ENCODE results near the gene HOXC10. TPM values are rescaled to one million over a fixed set of nuclear protein-coding genes. Genes with fewer than 3 reads are reported as not detected.

HOXC10 gene
- total RNA-seq, 2 donors from 2014 or later: not detected

- Mint-ChIP-seq H3K4me3 (peak overlapping the region in 1 of 2 donors; percentile 8), H3K9me3 (no peaks in the 10 kb centered on the region), H3K4me1 (ENCODE audit: low read depth) (peaks cover 40% of the 10 kb centered on the region), H3K27me3 (ENCODE audit: low read depth) (peaks cover 90% of the 10 kb centered on the region), H3K36me3 (ENCODE audit: insufficient read depth in 2 of 2) (no peaks in the 10 kb centered on the region), H3K27ac (peak overlapping the region; percentile 45)
- DNase-seq (no peak), ATAC-seq (replicated peaks in 1 of 2) (no peak)
These were observed 30.9 kb upstream of the HOXC10 start for GRCh38 chr12:53953831-53954693.

GRCh38 chr12:53954694-53955035 lies 30.3 kb upstream of the HOXC10 start, which contains the start of gene HOXC12:
Gene HOXC12, plus strand, starts transcription at chr12:53954903. Its CDS starts 27 bp downstream, at chr12:53954930.
- ATAC-seq (replicated peaks in 1 of 2): no peak
- H3K9me3 Mint-ChIP-seq: no peaks in the 10 kb centered on the region
- peaks cover 91% of the 10 kb centered on the region for H3K27me3 Mint-ChIP-seq (ENCODE audit: low read depth)
- peak within 1 kb of the TSS in 1 of 2 donors; percentile 8 for H3K4me3 Mint-ChIP-seq
- H3K36me3 Mint-ChIP-seq (ENCODE audit: insufficient read depth in 2 of 2): no peaks in the 10 kb centered on the region
- peak within 1 kb of the TSS; percentile 45 for H3K27ac Mint-ChIP-seq
- H3K4me1 Mint-ChIP-seq (ENCODE audit: low read depth): peaks cover 42% of the 10 kb centered on the region
- no peak for DNase-seq

GRCh38 chr12:53955036-53955775 lies 29.7 kb upstream of the HOXC10 start:
- no peak for DNase-seq
- no peaks in the 10 kb centered on the region for H3K9me3 Mint-ChIP-seq
- H3K27me3 Mint-ChIP-seq (ENCODE audit: low read depth): peaks cover 93% of the 10 kb centered on the region
- no peak overlapping the region for H3K27ac Mint-ChIP-seq
- no peaks in the 10 kb centered on the region for H3K36me3 Mint-ChIP-seq (ENCODE audit: insufficient read depth in 2 of 2)
- peaks cover 48% of the 10 kb centered on the region for H3K4me1 Mint-ChIP-seq (ENCODE audit: low read depth)
- H3K4me3 Mint-ChIP-seq: no peak overlapping the region
- no peak for ATAC-seq (replicated peaks in 1 of 2)

- peak overlapping the region in 1 of 2 donors; percentile 15 for H3K4me3 Mint-ChIP-seq
These were observed 29.1 kb upstream of the HOXC10 start for GRCh38 chr12:53955776-53956250.

DNA sequence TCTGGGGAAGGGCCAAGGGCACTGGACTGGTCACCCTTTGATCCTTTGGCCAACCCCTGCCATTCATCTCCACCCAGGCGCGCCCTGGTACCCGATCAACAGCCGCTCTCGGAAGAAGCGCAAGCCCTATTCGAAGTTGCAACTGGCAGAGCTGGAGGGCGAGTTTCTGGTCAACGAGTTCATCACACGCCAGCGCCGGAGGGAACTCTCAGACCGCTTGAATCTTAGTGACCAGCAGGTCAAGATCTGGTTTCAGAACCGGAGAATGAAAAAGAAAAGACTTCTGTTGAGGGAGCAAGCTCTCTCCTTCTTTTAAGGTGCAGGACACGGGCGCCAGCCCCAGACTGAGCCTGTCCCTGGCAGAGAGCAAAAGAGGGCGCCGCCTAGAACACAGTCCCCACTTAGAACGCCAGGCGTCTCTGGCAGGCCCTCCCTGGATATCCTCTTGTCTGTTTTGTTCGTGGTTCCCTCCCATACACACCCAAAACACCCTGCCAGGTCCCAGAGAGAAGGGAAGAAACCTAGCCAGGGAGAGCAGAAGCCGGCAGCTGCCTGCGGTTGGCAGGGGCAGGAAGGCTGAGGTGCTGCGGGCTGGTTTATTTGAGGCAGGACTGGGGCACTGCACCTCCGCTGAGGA lies 28.6 kb upstream of the HOXC10 start:
- DNase-seq: no peak
- Mint-ChIP-seq H3K9me3 (no peaks in the 10 kb centered on the region), H3K27ac (peak overlapping the region; percentile 48), H3K4me3 (peak overlapping the region in 1 of 2 donors; percentile 15), H3K27me3 (ENCODE audit: low read depth) (peaks cover 88% of the 10 kb centered on the region), H3K4me1 (ENCODE audit: low read depth) (peaks cover 48% of the 10 kb centered on the region), H3K36me3 (ENCODE audit: insufficient read depth in 2 of 2) (no peaks in the 10 kb centered on the region)
- ATAC-seq (replicated peaks in 1 of 2): peak in 1 of 2 donors; percentile 64

More at GRCh38 chr12:53955776-53956250, 29.1 kb upstream of the HOXC10 start:
- H3K27me3 Mint-ChIP-seq (ENCODE audit: low read depth): peaks cover 93% of the 10 kb centered on the region
- DNase-seq (no peak), ATAC-seq (replicated peaks in 1 of 2) (no peak)
- H3K36me3 Mint-ChIP-seq (ENCODE audit: insufficient read depth in 2 of 2): no peaks in the 10 kb centered on the region
- H3K27ac Mint-ChIP-seq: peak overlapping the region; percentile 14
- H3K4me1 Mint-ChIP-seq (ENCODE audit: low read depth): peaks cover 51% of the 10 kb centered on the region
- no peaks in the 10 kb centered on the region for H3K9me3 Mint-ChIP-seq

DNA sequence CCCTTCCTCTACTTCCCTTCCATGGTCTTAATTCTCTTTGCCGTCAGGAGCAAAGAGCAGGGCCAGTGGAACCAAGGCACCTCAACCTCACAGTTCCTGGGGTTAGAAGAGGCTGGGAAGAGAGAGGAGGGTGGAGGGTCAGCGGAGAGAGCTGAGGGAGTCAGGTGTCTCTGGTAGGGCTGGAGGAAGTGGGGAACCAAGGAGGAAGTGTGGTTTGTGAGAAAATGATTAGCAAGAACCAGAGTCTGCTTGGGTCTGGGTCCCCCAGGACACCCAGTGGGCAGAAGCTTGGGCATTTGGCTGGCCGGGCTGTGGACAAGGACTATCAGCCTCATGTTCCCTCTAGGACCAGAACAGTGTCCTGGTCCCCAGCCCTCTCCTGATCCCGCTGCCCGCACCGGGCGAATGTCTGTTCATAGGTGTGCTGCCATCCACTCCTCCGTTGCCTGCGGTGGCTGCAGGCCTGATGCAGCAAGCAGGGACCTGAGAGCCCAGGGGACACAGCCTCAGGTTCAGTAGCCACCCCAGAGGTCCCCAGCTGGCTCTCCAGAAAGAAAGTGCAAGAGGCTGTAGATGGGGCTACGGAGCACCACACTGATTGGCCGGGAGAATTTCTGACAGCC lies 27.9 kb upstream of the HOXC10 start:
- Mint-ChIP-seq H3K27ac (no peak overlapping the region), H3K36me3 (ENCODE audit: insufficient read depth in 2 of 2) (no peaks in the 10 kb centered on the region), H3K9me3 (no peaks in the 10 kb centered on the region), H3K27me3 (ENCODE audit: low read depth) (peaks cover 87% of the 10 kb centered on the region), H3K4me1 (ENCODE audit: low read depth) (peaks cover 41% of the 10 kb centered on the region), H3K4me3 (no peak overlapping the region)
- ATAC-seq (replicated peaks in 1 of 2): peak in 1 of 2 donors; percentile 20
- DNase-seq: no peak

DNA sequence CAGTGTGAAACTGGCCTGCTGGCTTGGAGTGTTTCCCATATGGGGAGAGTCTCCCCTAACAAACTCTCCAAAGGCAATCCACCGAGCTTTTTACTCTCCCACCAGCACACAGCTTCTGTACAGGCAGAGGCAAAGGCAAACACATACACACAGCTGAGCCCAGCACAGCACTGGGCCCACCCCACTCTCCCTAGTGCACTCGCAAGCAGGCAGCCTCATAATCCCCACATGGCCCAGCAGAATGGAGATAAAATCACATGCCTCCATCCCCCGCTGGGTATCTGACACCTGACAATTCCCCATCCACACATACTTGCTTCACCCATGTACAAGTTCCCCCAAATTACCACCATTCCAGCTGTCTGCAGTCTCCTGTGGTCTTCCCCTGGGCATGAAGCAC lies 26.8 kb upstream of the HOXC10 start:
- H3K4me3 Mint-ChIP-seq: no peak overlapping the region
- peaks cover 85% of the 10 kb centered on the region for H3K27me3 Mint-ChIP-seq (ENCODE audit: low read depth)
- ATAC-seq (replicated peaks in 1 of 2) (no peak), DNase-seq (no peak)
- no peaks in the 10 kb centered on the region for H3K36me3 Mint-ChIP-seq (ENCODE audit: insufficient read depth in 2 of 2)
- peaks cover 35% of the 10 kb centered on the region for H3K4me1 Mint-ChIP-seq (ENCODE audit: low read depth)
- H3K9me3 Mint-ChIP-seq: no peaks in the 10 kb centered on the region
- no peak overlapping the region for H3K27ac Mint-ChIP-seq

- Mint-ChIP-seq H3K36me3 (ENCODE audit: insufficient read depth in 2 of 2) (no peaks in the 10 kb centered on the region), H3K9me3 (no peaks in the 10 kb centered on the region), H3K4me3 (no peak overlapping the region), H3K4me1 (ENCODE audit: low read depth) (peaks cover 40% of the 10 kb centered on the region), H3K27me3 (ENCODE audit: low read depth) (peaks cover 85% of the 10 kb centered on the region), H3K27ac (peak overlapping the region; percentile 31)
- no peak for DNase-seq
- no peak for ATAC-seq (replicated peaks in 1 of 2)
These were observed 25.6 kb upstream of the HOXC10 start for GRCh38 chr12:53959314-53959713.

GRCh38 chr12:53960187-53961024 lies 24.5 kb upstream of the HOXC10 start:
- Mint-ChIP-seq H3K4me1 (ENCODE audit: low read depth) (peaks cover 48% of the 10 kb centered on the region), H3K27me3 (ENCODE audit: low read depth) (peaks cover 91% of the 10 kb centered on the region), H3K9me3 (no peaks in the 10 kb centered on the region), H3K27ac (peak overlapping the region; percentile 43), H3K4me3 (peak overlapping the region; percentile 37 to 41), H3K36me3 (ENCODE audit: insufficient read depth in 2 of 2) (no peaks in the 10 kb centered on the region)
- ATAC-seq (replicated peaks in 1 of 2): no peak
- no peak for DNase-seq

DNA sequence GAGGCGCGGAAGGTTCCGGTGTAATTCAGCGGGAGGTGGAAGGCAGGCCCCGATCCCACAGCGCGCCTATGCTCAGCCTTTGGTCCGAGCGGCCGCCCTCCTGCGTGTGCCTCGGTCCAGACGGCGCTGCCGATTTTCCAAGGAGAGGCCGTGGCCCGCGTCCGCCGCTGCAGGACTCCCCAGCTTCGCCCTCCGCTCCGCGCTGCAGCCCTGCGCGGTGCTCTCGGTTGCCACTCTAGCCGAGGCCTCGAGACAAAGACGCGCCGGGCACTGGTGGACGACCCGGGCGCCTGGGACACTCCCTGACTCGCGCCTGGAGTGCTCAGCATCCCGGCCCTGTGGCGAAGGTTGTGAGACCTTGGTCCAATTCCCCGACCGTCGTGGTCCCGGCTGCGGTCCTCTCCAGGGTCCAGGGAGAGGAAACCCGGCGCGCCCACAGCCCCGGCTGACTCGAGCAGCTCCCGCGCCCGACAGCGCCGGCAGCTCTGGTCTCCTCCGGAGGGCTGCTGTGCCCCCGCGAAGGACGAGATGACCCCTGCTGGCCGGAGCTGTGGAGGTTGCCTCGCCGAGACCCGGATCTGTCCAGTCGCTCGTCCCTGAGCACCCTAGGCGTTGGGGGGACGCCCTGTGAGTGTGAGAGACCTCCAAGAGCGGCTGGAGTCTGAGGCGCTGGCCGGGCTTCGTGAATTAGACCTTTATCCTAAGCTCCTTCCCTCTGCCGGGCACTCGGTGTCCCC lies 23.8 kb upstream of the HOXC10 start:
- DNase-seq (no peak), ATAC-seq (replicated peaks in 1 of 2) (no peak)
- peaks cover 92% of the 10 kb centered on the region for H3K27me3 Mint-ChIP-seq (ENCODE audit: low read depth)
- H3K9me3 Mint-ChIP-seq: no peaks in the 10 kb centered on the region
- H3K36me3 Mint-ChIP-seq (ENCODE audit: insufficient read depth in 2 of 2): no peaks in the 10 kb centered on the region
- peaks cover 47% of the 10 kb centered on the region for H3K4me1 Mint-ChIP-seq (ENCODE audit: low read depth)
- peak overlapping the region in 1 of 2 donors; percentile 23 for H3K4me3 Mint-ChIP-seq
- H3K27ac Mint-ChIP-seq: no peak overlapping the region

DNA sequence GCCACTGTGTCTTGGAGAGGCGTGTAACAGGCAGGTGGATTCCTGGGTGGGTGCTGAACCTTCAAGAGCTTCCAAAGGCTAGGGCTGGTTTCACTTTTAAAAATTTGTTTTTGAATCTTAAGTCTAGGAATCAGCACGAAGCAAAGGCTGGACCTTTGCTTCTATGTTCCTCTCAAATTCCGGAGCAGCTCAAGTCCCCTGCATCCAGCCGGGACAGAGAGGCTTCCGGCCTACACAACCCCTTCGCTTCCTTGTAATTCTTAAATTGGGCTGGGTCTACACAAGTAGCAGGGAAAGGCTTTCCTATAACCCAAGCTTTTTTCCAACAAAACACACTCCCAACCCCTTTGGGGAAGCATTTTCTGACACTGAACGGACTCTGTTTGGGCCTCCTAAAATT lies 21.9 kb upstream of the HOXC10 start:
- Mint-ChIP-seq H3K36me3 (ENCODE audit: insufficient read depth in 2 of 2) (no peaks in the 10 kb centered on the region), H3K9me3 (no peaks in the 10 kb centered on the region), H3K27ac (no peak overlapping the region), H3K4me3 (no peak overlapping the region), H3K4me1 (ENCODE audit: low read depth) (peaks cover 47% of the 10 kb centered on the region), H3K27me3 (ENCODE audit: low read depth) (peaks cover 92% of the 10 kb centered on the region)
- DNase-seq (no peak), ATAC-seq (replicated peaks in 1 of 2) (no peak)

Data from activated T-cell treated with anti-CD3 and anti-CD28 coated beads, Interleukin-2, amount 50 U/mL, for 72 hours (primary cell).